ENCODE results near the gene KCTD7. TPM values are rescaled to one million over a fixed set of nuclear protein-coding genes. Genes with fewer than 3 reads are reported as not detected.
"Not testable (repeated sequence)": the region's sequence is repeated elsewhere in the genome, so short reads cannot be mapped to it uniquely, and the experiment has no call there.

The KCTD7 gene
- total RNA-seq, 1 experiment from 2014 or later: 17.3 TPM

- intact Hi-C loops (cut with micrococcal nuclease; ENCODE audit: unreplicated experiment): loop anchor here (10.0 kb wide), 1 partner anchor 404 kb away; the partner anchor contains the start of genes SBDS and TYW1
- peaks cover 43% of the 10 kb centered on the region for H3K36me3 Mint-ChIP-seq (ENCODE audit: insufficient read depth, unreplicated experiment)
- not testable (repeated sequence) for H3K4me1 ChIP-seq; H3K9me3 ChIP-seq; DNase-seq; H3K27me3 ChIP-seq (replicated peaks; ENCODE audit: control insufficient read depth, insufficient read depth, low read length); H3K36me3 ChIP-seq (ENCODE audit: control insufficient read depth, insufficient read depth, low read length); BruUV-seq (replicated peaks); H3K27me3 Mint-ChIP-seq (ENCODE audit: insufficient read depth, unreplicated experiment)
- H3K4me3 Mint-ChIP-seq (ENCODE audit: unreplicated experiment): peak overlapping the region; percentile 97
- ChIA-PET CTCF (interaction anchor here (1.0 kb wide), 1 partner anchor 63 kb away, joined by 4 read pairs; no protein-coding TSS in a partner anchor), POLR2A (interaction anchor here (0.7 kb wide), 1 partner anchor 176 kb away, joined by 6 read pairs; no protein-coding TSS in a partner anchor)
- H3K9me3 Mint-ChIP-seq (ENCODE audit: unreplicated experiment): peaks cover 27% of the 10 kb centered on the region
- H3K4me1 Mint-ChIP-seq (ENCODE audit: low read depth, unreplicated experiment): peaks cover 25% of the 10 kb centered on the region
- H3K27ac Mint-ChIP-seq (ENCODE audit: unreplicated experiment): peak overlapping the region; percentile 99
- peak overlapping the region; percentile 99 for H3K4me3 ChIP-seq (ENCODE audit: low read depth, low read length)
These were observed 37.5 kb upstream of the KCTD7 start for GRCh38 chr7:66591058-66591798.

GRCh38 chr7:66591799-66592596, 36.7 kb upstream of the KCTD7 start:
- Histone ChIP-seq H3K4me1 (peaks cover 7% of the 10 kb centered on the region; the same call in 1 of the 2 replicates), H3K27me3 (replicated peaks; ENCODE audit: control insufficient read depth, insufficient read depth, low read length) (no peaks in the 10 kb centered on the region), H3K36me3 (ENCODE audit: control insufficient read depth, insufficient read depth, low read length) (no peaks in the 10 kb centered on the region), H3K9me3 (peaks cover 8% of the 10 kb centered on the region), H3K4me3 (ENCODE audit: low read depth, low read length) (peak overlapping the region; percentile 99)
- peak overlapping the region; percentile 99 for H3K27ac Mint-ChIP-seq (ENCODE audit: unreplicated experiment)
- ChIA-PET CTCF (interaction anchor here (1.0 kb wide), 1 partner anchor 63 kb away, joined by 4 read pairs; no protein-coding TSS in a partner anchor), POLR2A (interaction anchor here (0.6 to 0.7 kb wide), 2 partner anchors 11 to 177 kb away, joined by 6 to 7 read pairs; no protein-coding TSS in a partner anchor)
- no TSS peak for BruUV-seq (replicated peaks)
- H3K9me3 Mint-ChIP-seq (ENCODE audit: unreplicated experiment): peaks cover 27% of the 10 kb centered on the region
- peaks cover 37% of the 10 kb centered on the region for H3K36me3 Mint-ChIP-seq (ENCODE audit: insufficient read depth, unreplicated experiment)
- intact Hi-C loops (cut with micrococcal nuclease; ENCODE audit: unreplicated experiment): loop anchor here (1.0 to 10.0 kb wide), 4 partner anchors 27 to 403 kb away; partner anchors contain the start of genes KCTD7, SBDS and TYW1
- H3K4me3 Mint-ChIP-seq (ENCODE audit: unreplicated experiment): peak overlapping the region; percentile 97
- no peaks in the 10 kb centered on the region for H3K27me3 Mint-ChIP-seq (ENCODE audit: insufficient read depth, unreplicated experiment)
- TF ChIP-seq CTCF (IDR thresholded peaks at IDR 0.05; ENCODE audit: insufficient read depth in 1 of 2, low read depth in 1 of 2, low read length in 1 of 2, severe bottlenecking in 1 of 2, unreplicated experiment in 1 of 2): no peak
- peaks cover 25% of the 10 kb centered on the region for H3K4me1 Mint-ChIP-seq (ENCODE audit: low read depth, unreplicated experiment)
- peak; percentile 94 to 95 for DNase-seq

- peak overlapping the region; percentile 99 for H3K27ac Mint-ChIP-seq (ENCODE audit: unreplicated experiment)
- CTCF ChIA-PET: interaction anchor here (0.6 to 1.0 kb wide), 2 partner anchors 11 to 62 kb away, joined by 3 to 4 read pairs; no protein-coding TSS in a partner anchor
- H3K27me3 ChIP-seq (replicated peaks; ENCODE audit: control insufficient read depth, insufficient read depth, low read length); H3K4me1 ChIP-seq; H3K27me3 Mint-ChIP-seq (ENCODE audit: insufficient read depth, unreplicated experiment); DNase-seq; H3K9me3 ChIP-seq; H3K36me3 ChIP-seq (ENCODE audit: control insufficient read depth, insufficient read depth, low read length): not testable (repeated sequence)
- POLR2A ChIA-PET: interaction anchor here (0.6 kb wide), 1 partner anchor 10 kb away, joined by 7 read pairs; no protein-coding TSS in a partner anchor
- peak overlapping the region; percentile 97 for H3K4me3 Mint-ChIP-seq (ENCODE audit: unreplicated experiment)
- peak overlapping the region; percentile 99 for H3K4me3 ChIP-seq (ENCODE audit: low read depth, low read length)
- H3K9me3 Mint-ChIP-seq (ENCODE audit: unreplicated experiment): peaks cover 27% of the 10 kb centered on the region
- BruUV-seq (replicated peaks): TSS peak; percentile 87
- H3K36me3 Mint-ChIP-seq (ENCODE audit: insufficient read depth, unreplicated experiment): peaks cover 34% of the 10 kb centered on the region
- intact Hi-C loops (cut with micrococcal nuclease; ENCODE audit: unreplicated experiment): loop anchor here (1.0 to 10.0 kb wide), 4 partner anchors 27 to 402 kb away; partner anchors contain the start of genes KCTD7, SBDS and TYW1
- peaks cover 25% of the 10 kb centered on the region for H3K4me1 Mint-ChIP-seq (ENCODE audit: low read depth, unreplicated experiment)
These were observed 36.0 kb upstream of the KCTD7 start for GRCh38 chr7:66592597-66593146.

GRCh38 chr7:66594082-66594481, 34.6 kb upstream of the KCTD7 start:
- intact Hi-C loops (cut with micrococcal nuclease; ENCODE audit: unreplicated experiment): loop anchor here (10.0 kb wide), 1 partner anchor 401 kb away; the partner anchor contains the start of genes SBDS and TYW1
- DNase-seq; H3K4me1 ChIP-seq; H3K27me3 ChIP-seq (replicated peaks; ENCODE audit: control insufficient read depth, insufficient read depth, low read length); POLR2A ChIA-PET; H3K9me3 ChIP-seq; H3K27me3 Mint-ChIP-seq (ENCODE audit: insufficient read depth, unreplicated experiment); H3K4me3 Mint-ChIP-seq (ENCODE audit: unreplicated experiment); BruUV-seq (replicated peaks); H3K27ac Mint-ChIP-seq (ENCODE audit: unreplicated experiment); H3K36me3 ChIP-seq (ENCODE audit: control insufficient read depth, insufficient read depth, low read length); CTCF ChIA-PET; H3K4me3 ChIP-seq (ENCODE audit: low read depth, low read length): not testable (repeated sequence)
- Mint-ChIP-seq H3K9me3 (ENCODE audit: unreplicated experiment) (peaks cover 27% of the 10 kb centered on the region), H3K36me3 (ENCODE audit: insufficient read depth, unreplicated experiment) (peaks cover 30% of the 10 kb centered on the region), H3K4me1 (ENCODE audit: low read depth, unreplicated experiment) (peaks cover 20% of the 10 kb centered on the region)

All from Caco-2 (cell line).